Skeletal muscle tissue (tissue), 4 donors: Measurements from ENCODE around the gene HMGB3. TPM values are rescaled to one million over a fixed set of nuclear protein-coding genes. Genes with fewer than 3 reads are reported as not detected.

ENCODE experiments used
- H3K27ac ChIP-seq: one replicate; pipeline ENCODE4 v1.7.0; 2013; ENCODE audit warnings: mild to moderate bottlenecking, low read depth, low read length, inconsistent platforms
- H3K27me3 ChIP-seq, 3 donors: one replicate each; pipeline ENCODE4 v1.7.0; 2013; ENCODE audit warnings: low read length in 3 of 3; ENCODE audit not compliant: control insufficient read depth in 3 of 3, insufficient read depth in 3 of 3
- H3K36me3 ChIP-seq, 3 donors: one replicate each; pipeline ENCODE4 v1.7.0; 2013; ENCODE audit warnings: low read length in 3 of 3; ENCODE audit not compliant: control insufficient read depth in 3 of 3, insufficient read depth in 3 of 3
- H3K4me1 ChIP-seq, 3 donors: one replicate each; pipeline ENCODE4 v1.7.0; 2013; ENCODE audit warnings: low read length in 3 of 3, mild to moderate bottlenecking in 3 of 3; ENCODE audit not compliant: control insufficient read depth in 3 of 3, insufficient read depth in 3 of 3
- H3K4me3 ChIP-seq, 3 donors: one replicate each; pipeline ENCODE4 v1.7.0; 2013; ENCODE audit warnings: low read length in 3 of 3
- H3K9ac ChIP-seq, 3 donors: one replicate each; pipeline ENCODE4 v1.7.0; 2013; ENCODE audit warnings: low read length in 3 of 3, mild to moderate bottlenecking in 3 of 3, moderate library complexity in 2 of 3, low read depth in 1 of 3
- H3K9me3 ChIP-seq, 3 donors: one replicate each; pipeline ENCODE4 v1.7.0; 2013; ENCODE audit warnings: low read length in 3 of 3; ENCODE audit not compliant: control insufficient read depth in 3 of 3
- total RNA-seq: library from RNA; depleted of rRNA; stranded (reverse); fragments of >200 nt; gene quantifications from one replicate; pipeline ENCODE4 v1.2.3, GENCODE V29; 2014
- donor health status: Osteomylitis.

Gene HMGB3
- 10.4 TPM for total RNA-seq

DNA sequence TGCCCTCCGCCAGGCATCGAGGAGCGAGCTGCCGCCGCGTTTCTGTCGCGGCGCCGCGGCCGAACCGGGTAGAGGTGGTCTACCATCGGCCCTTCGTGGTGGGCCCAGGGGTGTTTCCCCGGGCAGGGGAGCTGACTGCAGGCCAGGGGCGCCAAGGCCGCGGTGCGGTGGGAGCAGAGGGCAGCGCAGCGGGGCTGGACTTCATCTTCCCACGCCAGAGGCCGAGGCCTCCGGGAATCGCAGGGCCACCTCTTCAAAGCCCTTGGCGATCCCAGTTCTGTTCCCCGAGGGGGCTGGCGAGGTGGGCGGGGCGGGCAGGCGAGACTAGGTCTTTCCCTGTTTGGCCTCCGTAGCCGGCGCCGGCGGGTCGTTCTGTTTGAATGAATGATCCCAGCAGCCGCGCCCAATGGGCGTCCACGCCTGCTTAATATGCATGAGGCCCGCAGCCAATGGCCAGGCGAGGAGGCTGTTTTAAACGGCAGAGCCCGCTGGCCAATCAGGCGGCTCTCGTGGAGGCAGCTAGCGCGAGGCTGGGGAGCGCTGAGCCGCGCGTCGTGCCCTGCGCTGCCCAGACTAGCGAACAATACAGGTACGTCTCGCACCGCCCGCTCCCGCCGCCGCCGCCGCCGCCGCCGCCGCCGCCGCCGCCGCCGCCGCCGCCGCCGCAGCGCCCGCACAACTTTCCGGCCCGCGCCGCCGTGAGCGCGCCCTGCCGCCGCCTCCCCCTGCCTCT is at the start of gene HMGB3:
TSS of gene HMGB3 (plus strand) at position 548 of the 733 bp plus-strand sequence. CDS start 2,265 bp downstream, outside the sequence.
- Histone ChIP-seq H3K27me3 (peaks cover 0 to 10% (median 0%) of the 10 kb centered on the region in 3 donors), H3K4me1 (peaks cover 0 to 6% (median 0%) of the 10 kb centered on the region in 3 donors), H3K4me3 (peak within 1 kb of the TSS; percentile 48 to 66 (median 57)), H3K27ac (no peak within 1 kb of the TSS), H3K9me3 (no peaks in the 10 kb centered on the region), H3K36me3 (no peaks in the 10 kb centered on the region), H3K9ac (peak within 1 kb of the TSS in 2 of 3 donors; percentile 50 to 60)

DNA sequence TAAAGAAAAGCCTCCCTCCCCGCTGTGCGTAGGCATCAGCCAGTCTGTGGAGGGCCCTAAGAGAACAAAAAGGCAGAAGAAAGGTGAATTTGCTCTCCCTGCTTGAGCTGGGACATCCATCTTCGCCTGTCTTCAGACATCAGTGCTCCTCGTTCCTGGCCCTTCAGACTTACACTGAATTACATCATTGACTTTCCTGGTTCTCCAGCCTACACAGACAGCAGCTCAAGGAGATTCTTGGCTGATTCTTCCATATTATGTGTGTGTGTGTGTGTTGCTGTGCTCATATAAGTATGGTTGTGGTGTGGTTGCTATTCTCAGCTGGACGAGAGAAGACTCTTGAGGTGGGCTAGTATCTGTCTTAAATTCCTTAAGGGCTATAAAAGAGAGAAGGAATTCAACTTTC is 49.2 kb upstream of the HMGB3 start:
- no peaks in the 10 kb centered on the region for H3K27me3 ChIP-seq
- H3K36me3 ChIP-seq = no peaks in the 10 kb centered on the region
- no peaks in the 10 kb centered on the region for H3K9me3 ChIP-seq
- H3K27ac ChIP-seq = no peak overlapping the region
- H3K9ac ChIP-seq = no peak overlapping the region
- H3K4me1 ChIP-seq = peaks cover 0 to 2% (median 0%) of the 10 kb centered on the region in 3 donors
- no peak overlapping the region for H3K4me3 ChIP-seq

DNA sequence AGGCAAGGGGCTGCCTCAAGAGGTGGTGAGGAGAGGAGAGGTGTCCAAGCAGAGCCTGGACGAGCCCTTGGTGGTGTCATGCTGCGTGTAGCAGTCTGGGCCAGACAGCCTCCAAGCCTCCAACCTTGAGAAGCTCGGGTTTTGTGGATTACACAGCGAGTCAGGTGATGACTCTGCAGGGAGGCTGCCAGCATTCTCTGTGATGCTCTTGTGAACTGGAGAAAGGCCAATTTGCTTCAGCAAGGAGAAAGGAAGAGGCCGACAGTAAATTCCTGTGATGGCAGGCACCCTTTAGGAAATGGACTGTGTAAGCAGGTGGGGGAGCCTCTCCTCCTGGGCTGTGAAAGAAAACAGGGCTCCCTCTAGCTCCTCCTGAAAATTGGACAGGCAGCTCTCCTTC is 48.7 kb upstream of the HMGB3 start:
- Histone ChIP-seq H3K9ac (no peak overlapping the region), H3K36me3 (no peaks in the 10 kb centered on the region), H3K27ac (no peak overlapping the region), H3K4me1 (peaks cover 0 to 2% (median 0%) of the 10 kb centered on the region in 3 donors), H3K9me3 (no peaks in the 10 kb centered on the region), H3K4me3 (no peak overlapping the region), H3K27me3 (no peaks in the 10 kb centered on the region)

DNA sequence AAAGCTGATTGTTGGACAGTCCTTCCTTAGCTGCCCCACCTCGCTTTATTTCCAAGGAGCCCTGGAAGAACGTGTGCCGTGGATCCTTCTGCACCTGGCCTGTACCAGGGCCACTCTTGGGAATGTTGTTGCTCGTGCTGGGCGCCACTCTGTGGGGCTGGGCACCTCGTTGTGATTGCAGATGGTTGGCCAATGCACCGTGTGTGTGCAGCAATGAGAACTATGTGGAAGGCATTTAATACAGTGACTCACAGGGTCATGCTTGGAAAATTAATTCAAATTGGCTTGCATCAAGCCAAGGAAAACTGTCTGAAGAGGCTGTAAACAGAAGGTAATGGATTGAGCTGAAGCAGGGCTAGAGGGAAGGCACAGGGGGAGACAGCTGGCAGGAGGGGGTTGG is 47.7 kb upstream of the HMGB3 start:
- Histone ChIP-seq H3K4me1 (peaks cover 0 to 2% (median 0%) of the 10 kb centered on the region in 3 donors), H3K27ac (no peak overlapping the region), H3K36me3 (no peaks in the 10 kb centered on the region), H3K9me3 (no peaks in the 10 kb centered on the region), H3K4me3 (no peak overlapping the region), H3K27me3 (no peaks in the 10 kb centered on the region), H3K9ac (no peak overlapping the region)

DNA sequence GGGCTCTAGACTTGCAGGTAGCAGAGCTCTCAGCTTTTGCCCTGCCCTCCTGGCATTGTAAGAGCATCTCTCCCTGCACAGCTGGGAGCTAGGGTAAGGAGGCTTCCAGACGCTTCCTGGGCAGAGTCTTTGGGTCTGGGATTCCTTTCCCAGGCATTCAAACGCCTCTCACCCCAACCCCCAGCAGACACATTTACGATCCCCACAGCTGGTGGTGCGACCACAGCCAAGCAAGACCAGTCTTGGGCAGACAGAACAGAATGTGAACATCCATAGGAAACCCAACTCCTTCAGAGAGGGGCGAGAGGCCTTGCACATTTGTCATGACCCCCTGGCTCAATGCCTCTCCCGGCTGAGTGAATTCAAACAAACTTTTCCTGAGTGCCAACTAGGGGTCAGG is 46.6 kb upstream of the HMGB3 start:
- no peaks in the 10 kb centered on the region for H3K27me3 ChIP-seq
- H3K4me3 ChIP-seq = no peak overlapping the region
- peaks cover 0 to 2% (median 0%) of the 10 kb centered on the region in 3 donors for H3K4me1 ChIP-seq
- H3K9ac ChIP-seq = no peak overlapping the region
- H3K36me3 ChIP-seq = no peaks in the 10 kb centered on the region
- H3K27ac ChIP-seq = no peak overlapping the region
- H3K9me3 ChIP-seq = no peaks in the 10 kb centered on the region

DNA sequence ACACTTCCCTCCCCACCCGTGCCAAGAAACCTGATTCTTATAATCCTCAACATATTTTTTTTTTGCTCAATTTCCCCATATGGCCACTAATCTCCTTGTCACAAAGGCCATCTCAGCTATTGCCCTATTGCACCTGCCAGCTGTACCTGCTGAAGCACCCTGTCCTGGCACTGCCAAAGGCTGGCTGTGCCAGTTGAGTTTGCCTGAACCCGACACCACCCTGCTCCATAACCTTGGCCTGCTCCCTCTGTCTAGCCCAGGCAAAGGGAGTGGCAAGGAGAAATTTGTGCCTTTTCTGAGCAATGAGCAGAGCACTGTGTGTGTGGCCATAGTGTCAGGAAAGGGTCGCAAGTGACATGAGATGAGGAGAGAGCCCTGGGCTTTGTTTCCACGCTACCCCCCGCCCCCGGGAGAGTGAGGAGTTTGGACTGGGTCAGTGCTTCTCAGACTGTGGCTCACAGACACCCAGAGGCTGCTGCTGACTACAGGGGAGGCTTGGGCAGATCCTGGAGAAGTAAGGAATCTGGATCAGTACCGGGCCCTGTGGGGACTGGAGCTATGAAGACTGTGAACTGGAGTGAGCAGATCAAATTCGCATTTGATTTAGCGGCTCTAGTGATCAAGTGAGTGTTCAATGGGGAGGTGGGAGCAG is 42.2 kb upstream of the HMGB3 start:
- H3K4me3 ChIP-seq = no peak overlapping the region
- no peak overlapping the region for H3K27ac ChIP-seq
- no peaks in the 10 kb centered on the region for H3K36me3 ChIP-seq
- H3K27me3 ChIP-seq = no peaks in the 10 kb centered on the region
- no peaks in the 10 kb centered on the region for H3K9me3 ChIP-seq
- H3K4me1 ChIP-seq = no peaks in the 10 kb centered on the region
- H3K9ac ChIP-seq = no peak overlapping the region

DNA sequence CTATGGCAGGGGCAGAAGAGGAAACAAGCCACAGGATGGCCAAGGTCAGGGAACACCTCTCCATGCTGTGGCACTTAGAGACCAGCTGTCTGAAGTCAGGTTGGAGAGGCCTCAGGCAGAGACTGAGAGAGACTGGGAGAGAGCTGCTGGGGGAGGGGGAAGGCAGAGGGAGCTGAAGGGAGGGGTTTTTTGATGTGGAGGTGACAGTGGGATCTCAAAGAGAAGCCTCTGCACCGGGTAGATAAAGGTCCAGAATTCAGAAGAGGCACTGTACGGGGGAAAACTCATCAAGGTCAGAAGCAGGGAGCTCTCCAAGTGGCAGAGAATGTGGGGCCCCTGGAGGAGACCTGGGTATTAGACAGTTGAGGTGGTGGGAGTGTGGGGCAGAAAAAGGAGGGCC is 41.6 kb upstream of the HMGB3 start:
- Histone ChIP-seq H3K36me3 (no peaks in the 10 kb centered on the region), H3K9me3 (no peaks in the 10 kb centered on the region), H3K4me3 (no peak overlapping the region), H3K27me3 (no peaks in the 10 kb centered on the region), H3K9ac (no peak overlapping the region), H3K27ac (no peak overlapping the region), H3K4me1 (no peaks in the 10 kb centered on the region)

DNA sequence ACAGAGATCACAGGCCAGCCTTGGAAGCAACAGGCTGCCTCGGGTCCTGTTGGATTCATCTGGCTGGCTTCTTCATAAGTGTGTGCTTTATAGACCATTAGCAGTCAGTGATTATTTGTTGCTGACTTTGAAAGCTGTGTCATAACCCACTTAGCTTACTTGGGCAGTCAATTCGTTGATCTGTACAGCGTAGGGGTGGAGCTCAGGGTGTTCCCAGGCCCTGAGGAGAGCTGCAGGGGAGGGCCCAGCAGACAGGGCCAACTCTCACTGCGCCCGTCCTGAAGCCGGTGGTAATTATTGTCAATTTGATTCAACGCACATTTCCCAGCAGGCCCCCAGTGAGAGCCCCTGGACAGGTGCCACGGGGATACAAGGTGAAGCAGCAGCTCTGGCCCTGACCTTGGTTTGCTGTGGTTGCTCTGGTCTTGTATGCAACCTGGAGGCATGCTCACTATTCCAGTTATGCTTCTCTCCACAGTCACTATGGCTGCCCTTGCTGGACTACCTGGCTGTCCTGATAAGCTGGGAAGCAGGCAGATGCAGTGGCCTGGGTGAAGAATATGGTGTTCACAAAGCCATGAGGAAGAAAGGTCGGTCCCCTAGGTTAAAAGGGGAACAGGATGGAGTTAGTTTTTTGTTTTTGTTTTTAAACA is 40.1 kb upstream of the HMGB3 start:
- no peak overlapping the region for H3K4me3 ChIP-seq
- H3K4me1 ChIP-seq = no peaks in the 10 kb centered on the region
- no peak overlapping the region for H3K27ac ChIP-seq
- H3K36me3 ChIP-seq = no peaks in the 10 kb centered on the region
- H3K27me3 ChIP-seq = no peaks in the 10 kb centered on the region
- no peaks in the 10 kb centered on the region for H3K9me3 ChIP-seq
- no peak overlapping the region for H3K9ac ChIP-seq

DNA sequence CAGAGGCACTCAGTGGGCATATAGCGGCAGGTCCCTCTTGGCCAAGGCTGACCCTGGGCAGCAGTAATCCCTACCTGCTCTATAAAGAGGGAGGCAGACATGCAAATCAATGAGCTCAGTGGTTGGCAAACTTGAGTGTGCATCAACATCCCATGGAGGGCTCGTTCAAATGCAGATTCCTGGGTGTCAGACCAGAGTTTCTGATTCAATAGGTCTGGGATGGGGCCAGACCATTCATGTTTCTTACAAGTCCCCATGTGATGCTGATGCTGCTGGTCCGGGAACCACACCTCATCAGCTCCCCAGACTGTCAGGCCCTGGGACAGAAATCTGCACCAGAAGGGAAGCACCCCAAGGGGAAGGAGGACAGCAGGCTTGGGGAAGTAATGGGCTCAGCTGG is 38.9 kb upstream of the HMGB3 start:
- H3K9me3 ChIP-seq = no peaks in the 10 kb centered on the region
- H3K4me3 ChIP-seq = no peak overlapping the region
- no peak overlapping the region for H3K9ac ChIP-seq
- no peaks in the 10 kb centered on the region for H3K4me1 ChIP-seq
- H3K27ac ChIP-seq = no peak overlapping the region
- H3K27me3 ChIP-seq = no peaks in the 10 kb centered on the region
- no peaks in the 10 kb centered on the region for H3K36me3 ChIP-seq

DNA sequence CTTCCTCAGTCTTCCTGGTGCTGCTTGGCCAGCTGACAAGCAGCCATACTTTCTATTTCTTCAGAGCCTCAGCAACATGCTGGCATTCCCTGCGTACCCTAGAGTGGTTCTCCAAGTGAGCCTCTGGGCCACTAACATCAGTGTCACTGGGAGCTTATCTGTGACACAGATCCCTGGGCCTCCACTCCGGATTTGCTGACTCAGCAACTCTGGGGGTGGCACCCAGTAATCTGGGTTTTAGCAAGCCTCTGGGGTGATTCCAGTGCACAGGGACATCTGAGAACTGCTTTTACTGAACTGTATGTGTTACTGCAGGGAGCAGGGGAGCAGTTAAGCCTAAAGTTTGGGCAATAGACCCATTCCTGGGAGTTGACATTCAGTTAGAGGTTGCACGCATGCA is 28.2 kb upstream of the HMGB3 start:
- Histone ChIP-seq H3K9me3 (no peaks in the 10 kb centered on the region), H3K9ac (no peak overlapping the region), H3K27ac (no peak overlapping the region), H3K4me3 (no peak overlapping the region), H3K36me3 (no peaks in the 10 kb centered on the region), H3K4me1 (no peaks in the 10 kb centered on the region), H3K27me3 (no peaks in the 10 kb centered on the region)
